Forelimb muscle (tissue), 1 donor: ENCODE results near the gene CACNA2D1. TPM values are rescaled to one million over a fixed set of nuclear protein-coding genes. Genes with fewer than 3 reads are reported as not detected.
"Not testable (repeated sequence)": the region's sequence is repeated elsewhere in the genome, so short reads cannot be mapped to it uniquely, and the experiment has no call there.

Source experiments
- DNase-seq: peaks from one replicate; pipeline ENCODE4 v3.0.0-alpha.2; 2013; ENCODE audit warnings: low read depth
- polyA plus RNA-seq: library from polyadenylated mRNA; unstranded; fragments of 120-200 nt; gene quantifications from one replicate; pipeline ENCODE4 v1.2.1, GENCODE V29; 2013; ENCODE audit not compliant: insufficient read length

CACNA2D1 gene
- polyA plus RNA-seq, 1 donor = 131 TPM

DNA sequence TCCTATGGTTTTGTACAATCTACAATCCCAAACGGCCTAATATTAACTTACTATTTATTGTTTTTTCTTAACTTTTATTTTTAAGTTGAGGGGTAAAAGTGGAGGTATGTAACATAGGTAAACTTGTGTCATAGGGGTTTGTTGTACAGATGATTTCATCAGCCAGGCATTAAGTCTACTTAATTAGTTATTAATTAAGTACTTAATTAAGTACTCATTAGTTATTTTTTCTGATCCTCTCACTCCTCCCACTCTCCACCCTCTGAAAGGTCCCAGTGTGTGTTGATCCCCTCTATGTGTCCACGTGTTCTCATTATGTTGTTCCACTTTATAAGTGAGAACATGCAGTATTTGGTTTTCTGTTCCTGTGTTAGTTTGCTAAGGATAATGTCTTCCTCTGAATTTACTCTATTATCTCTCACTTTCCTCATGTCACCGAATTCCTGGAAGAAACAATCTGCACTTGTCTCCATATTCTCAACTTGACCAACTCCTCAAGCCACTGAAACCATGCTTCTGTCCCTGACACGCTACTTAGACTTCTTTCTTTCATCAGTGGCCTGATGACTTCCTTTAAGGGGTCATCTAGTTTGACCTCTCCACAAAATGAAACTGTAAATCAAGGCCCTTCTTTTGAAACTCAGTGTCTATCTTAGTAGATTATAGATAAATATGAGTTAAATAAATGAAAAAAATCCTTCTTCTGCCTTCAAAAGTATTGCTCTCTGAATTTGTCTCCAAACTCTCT is 9.1 kb downstream of the CACNA2D1 start:
- DNase-seq = no peak

DNA sequence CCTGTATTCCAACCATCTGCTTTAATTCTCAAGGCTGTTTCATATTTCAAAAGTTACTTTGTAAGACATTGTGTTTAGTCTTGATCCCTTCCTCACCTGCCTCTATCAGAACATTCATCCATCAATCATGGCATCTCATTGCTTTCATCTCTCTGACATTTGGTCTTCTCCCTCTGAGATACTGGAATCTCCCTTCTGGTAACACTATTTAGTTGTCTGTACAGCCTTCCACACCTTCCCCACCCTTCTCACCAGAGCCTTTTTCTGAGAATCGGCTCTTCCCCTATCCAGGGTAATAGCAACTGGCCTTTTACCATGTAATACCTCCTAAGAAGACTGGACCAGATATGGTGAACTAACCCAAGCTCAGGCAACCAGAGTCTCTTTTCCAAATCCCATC is 10.1 kb downstream of the CACNA2D1 start:
- DNase-seq = no peak

DNA sequence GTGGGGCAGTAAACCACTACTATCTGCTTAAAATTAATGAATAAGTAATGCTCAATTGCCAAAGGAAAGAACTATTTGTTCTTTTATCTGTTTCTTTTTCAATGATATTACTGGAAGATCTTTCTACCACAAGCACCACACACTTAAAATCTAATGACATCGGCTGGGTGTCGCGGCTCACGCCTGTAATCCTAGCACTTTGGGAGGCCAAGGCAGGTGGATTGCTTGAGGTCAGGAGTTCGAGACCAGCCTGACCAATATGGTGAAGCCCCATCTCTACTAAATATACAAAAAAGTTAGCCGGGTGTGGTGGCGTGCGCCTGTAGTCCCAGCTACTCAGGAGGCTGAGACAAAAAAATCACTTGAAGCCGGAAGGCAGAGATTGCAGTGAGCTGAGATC is 10.8 kb downstream of the CACNA2D1 start:
- not testable (repeated sequence) for DNase-seq

DNA sequence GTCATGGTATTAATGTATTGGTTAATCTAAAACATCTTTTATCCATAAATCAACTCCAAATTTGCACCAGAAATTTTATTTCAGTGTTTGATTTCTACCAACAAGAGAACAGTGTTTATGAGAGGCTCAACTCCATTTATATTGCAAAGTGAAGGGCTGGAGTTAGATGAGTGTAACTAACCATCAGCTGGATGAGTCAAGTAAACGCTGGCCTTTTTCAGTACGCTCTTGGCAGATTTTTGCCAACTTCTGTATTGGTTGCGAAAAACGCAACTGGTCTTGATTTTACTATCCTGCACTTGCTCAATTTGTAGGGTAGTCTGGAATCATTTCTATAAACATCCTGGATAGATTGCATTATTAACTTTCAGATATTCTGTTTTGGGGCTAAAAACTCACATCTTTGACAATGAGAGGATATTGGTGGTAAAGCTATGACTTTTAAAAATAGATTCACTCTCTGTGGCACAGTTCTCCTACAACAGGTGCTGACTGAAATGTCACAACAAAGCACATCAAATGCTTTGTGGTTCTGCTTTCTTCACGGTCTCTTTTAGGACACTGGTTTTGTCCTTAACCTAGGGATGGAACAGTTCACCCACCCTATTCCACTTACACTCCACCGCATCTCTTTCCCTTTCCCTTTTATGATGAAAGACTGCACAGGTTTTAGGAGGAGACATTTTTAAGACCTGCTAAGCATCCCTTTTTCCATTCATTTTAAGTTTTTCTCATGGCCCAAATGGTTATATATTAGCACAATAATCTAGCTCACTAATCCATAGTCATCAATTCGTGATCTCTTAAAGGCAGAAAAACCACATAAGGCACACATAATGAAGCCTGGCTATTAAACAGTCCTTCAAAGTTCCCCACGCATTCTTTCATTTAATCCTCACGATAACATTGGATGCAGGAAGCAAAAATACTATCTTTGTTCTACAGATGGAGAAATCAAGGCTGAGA is 12.8 kb downstream of the CACNA2D1 start:
- no peak for DNase-seq

DNA sequence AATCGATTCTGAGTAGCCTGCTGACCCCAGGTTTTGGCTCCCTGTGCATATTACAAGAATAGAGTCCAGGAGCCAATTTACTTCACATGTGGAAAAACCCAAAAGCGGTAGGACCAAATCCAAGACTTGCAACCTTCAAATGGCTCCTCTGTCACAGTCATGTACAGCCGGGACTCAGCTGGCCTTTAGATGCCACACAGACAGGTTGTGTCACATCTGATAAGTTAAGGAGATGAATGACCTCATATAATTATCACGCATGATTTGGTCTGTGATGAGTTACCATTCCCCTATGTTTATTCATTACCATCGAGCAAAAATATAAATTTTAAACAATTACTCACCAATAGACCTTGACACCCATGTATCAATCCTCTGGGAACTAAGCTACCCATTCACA is 14.2 kb downstream of the CACNA2D1 start:
- DNase-seq = no peak

DNA sequence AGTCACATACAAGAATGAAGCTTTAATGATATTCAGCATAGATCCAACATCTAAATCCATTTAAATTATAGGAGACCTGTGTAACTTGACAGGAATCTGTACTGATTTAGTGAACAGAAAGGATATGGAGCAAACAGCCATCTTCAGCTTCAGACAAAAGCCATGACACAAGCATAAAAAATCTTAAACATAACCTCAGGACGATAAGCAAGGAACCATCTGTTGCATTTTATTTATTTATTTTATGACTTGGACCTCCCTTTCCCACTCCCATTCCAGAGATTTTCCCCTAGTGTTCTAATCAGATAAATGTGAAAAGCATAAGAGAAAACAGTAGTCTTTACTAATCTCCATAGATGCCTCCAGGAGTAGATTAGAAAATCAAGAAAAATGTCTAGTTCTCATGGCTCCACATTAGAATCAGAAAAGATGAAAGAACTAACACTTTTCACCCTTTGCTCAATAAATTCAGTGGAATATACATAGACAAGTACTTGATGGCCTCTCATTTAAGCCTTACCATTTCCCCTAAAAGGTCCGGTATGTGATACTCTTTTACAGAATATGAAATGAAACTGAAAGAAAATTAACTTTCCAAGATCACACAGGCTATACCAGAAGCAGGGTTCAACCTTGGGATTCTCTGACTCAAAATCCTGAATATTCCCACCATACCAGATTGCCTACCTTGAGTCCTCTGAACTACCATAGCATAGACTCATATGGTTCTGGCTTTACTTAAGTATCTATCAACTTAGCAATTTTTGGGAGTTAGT is 15.2 kb downstream of the CACNA2D1 start:
- DNase-seq = no peak

DNA sequence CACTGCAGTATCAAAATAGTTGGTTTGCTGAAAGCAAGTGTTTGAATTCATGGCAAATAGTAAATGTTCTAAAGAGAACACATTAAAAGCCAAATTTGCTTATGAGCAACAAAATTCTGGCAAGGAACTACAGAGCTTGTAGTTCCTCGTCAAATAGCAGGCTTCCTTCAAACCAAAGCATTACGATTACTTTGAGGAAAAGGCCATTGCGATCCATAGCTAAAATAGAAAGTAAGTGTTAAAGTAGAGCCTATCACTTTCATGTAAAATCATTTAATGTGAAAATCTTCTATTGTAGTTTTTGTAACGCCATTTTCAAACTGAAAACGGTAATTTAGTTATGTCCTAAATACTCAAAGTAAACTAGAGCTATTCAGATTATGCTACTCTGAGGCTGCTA is 20.1 kb downstream of the CACNA2D1 start:
- no peak for DNase-seq

DNA sequence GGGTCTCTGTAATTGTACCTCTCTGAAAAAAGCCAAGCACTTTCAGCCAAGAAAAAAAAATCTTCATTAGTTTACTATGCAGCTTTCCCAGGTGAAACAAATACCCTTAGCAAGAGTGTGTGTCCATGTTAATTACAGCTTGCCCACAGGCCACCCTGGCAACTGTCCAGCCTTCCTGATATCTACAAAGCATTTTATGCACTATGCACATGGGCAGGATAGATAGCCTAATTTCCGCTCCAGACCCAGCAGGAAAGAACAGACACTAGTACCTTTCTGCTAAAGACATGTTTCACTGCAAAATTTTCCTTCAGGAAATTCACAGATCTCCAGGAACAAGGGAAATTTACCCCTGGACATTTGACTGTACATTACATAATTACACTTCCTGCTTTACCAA is 24.4 kb downstream of the CACNA2D1 start:
- DNase-seq = no peak

DNA sequence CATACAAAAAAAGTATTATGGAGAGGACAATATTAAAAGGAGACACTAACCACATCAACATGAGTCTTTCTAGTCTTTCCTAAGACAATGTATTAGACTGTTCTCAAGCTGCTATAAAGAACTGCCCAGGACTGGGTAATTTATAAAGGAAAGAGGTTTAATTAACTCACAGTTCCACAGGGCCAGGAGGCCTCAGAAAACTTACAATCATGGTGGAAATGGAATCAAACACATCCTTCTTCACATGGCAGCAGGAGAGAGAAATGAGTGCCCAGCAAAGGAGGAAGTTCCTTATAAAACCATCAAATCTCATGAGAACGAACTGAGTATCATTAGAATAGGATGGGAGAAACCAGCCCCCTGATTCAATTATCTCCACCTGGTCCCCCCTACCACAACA is 25.7 kb downstream of the CACNA2D1 start:
- no peak for DNase-seq

DNA sequence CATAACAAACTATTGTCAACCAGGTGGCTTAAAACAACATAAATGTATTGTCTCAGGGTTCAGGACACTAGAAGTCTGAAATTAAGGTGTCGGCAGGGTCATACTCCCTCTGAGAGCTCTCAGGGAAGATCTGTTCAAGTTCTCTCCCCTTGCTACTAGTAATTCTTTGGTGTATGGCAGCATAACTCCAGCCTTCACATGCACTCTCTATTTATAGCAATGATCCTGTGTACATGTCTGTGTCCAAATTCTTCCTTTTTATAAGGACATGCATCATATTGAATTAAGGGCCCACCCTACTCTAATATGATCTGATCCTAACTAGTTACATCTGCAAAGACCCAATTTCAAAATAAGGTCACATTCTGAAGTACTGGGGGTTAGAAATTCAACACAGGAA is 27.2 kb downstream of the CACNA2D1 start:
- no peak for DNase-seq

DNA sequence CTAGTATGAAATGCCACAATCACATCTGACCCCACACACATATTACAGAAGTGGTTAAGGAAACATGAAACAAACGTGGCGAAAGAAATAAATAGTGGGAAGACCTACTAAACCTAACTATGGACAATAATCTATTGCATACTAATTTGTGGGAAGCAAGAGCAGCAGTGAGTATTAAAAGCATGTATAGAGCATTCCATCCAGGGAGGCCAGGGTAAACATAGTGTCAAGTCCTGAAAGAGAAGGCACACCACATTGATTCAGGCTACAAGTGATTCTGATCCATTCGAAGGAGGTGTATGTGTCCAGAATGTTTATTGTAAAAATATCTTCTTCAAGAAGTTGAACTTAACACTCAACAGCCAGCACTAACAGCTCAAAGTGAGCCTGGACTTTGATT is 29.2 kb downstream of the CACNA2D1 start:
- no peak for DNase-seq

DNA sequence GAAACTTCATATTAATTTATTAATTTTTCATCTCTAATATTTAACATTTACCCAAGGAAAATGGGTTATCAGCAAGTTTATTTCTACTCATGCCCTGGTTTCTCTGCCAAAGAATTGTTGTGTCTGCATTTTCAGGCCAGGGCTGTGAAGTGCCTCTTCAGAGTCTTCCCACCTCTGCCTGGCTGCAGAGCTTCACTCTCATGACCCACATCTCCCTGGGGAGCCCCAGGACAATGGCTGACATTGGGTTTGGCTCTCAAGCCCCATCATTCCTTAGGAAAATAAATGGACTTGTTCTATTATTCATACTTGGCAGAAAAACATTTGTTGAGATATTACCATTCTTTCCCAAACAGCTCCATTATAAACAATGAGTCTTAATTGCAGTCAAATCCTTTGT is 30.3 kb downstream of the CACNA2D1 start:
- no peak for DNase-seq

DNA sequence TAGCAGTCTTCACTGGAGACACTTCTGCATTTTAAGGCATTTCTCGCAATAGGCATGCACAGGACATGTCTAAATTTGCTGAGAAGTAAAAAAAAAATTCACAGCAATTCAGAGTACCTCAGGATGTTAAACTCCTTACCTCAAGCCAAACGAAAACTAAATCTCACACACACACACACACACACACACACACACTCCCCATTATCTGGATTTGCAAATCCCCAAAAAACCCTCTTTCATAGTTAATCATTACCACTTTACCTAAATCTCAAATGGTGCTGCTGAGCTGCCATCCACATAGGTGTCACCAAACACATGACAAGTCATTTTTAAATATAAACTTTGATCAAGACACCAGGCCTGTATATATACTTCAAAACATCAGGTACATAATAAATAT is 31.8 kb downstream of the CACNA2D1 start:
- DNase-seq = no peak

DNA sequence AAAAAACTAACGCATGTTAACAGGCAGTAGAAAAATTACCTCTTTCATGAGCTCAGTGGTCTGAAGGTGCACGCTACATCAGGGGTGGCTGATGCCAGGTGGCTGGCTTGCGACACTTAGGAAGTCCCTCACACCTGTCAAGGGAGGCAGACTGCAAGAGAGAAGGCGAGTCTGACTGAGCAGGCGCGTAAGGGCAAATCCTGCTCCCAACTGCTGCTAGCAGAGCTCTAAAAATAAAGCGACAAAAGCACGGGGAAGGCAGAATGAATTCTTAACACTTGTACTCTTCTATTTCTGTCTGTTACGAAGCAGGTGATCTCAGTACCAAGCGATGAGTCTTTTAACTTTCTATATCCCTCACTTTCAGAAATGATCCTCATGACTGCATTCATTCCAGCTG is 33.1 kb downstream of the CACNA2D1 start:
- no peak for DNase-seq

DNA sequence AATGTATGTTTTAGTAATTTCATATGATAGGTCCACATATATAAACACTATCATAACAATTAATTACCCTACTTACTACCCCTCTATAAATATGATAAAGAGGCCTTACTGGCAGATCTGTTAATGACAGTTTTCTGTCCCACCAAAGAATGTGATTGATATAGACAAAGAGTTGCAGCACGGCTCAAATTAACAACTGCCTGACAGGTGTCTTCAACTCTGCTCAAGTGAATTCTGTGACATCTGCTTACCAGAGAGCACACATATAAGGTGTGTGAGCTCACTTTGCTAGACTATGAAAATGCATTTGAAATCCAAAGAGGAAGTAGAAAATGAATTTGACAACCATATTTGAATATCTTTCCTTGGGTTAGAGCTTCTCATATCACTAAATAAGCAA is 36.6 kb downstream of the CACNA2D1 start:
- DNase-seq = no peak

DNA sequence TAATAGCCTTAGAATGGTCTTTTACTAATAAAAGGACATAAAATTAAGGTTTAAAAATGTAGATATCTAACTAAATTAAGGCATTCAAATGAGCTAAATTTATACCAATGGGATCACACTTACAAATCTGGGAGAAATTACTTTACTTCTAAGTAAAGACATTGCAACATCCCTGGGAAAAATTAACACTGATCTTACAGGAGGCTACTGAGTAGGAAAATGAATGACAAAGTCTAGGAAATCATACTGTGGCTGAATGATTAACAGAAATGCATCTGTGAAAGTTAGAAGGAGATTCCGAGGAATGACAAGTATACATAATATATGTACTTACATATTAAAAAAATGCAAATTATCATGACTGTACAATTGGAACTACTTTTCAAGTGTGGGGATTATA is 38.3 kb downstream of the CACNA2D1 start:
- DNase-seq = no peak

DNA sequence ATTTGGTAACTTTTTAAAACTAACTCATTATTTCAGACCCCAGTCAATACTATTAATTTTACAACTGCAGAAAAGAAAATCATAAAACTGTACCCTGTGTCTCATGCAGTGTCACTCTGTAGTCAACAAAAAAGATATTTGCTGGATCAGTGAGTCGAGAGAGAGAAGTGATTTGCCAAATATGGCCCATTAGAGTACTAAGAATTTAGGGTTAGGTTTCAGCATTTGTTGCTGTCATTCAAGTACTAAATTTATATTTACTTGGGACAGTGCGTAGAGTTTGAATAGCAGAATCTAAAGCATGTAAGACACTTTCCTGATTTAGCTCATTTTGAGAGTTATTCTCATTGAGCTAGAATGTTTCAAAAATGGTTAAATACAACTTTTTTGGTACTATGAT is 38.9 kb downstream of the CACNA2D1 start:
- DNase-seq = no peak

DNA sequence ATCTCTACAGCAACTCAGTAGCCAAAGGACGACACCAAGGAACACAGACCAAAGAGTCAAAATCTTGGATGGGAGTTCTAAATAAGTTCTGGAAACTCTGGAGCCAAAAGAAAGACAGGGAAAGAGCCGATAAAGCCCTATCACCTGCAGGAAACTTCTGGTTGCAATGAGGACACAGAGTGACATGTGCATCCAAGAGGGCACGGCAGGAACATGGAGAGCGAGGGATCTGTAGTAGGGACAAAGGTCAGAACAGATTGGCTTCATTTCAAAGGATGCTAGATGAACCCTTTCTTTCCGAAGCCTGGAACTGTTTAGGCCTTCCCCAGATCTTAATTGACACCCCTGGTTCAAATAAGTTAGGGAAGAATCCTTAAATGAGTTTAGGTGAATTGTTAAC is 39.5 kb downstream of the CACNA2D1 start:
- no peak for DNase-seq

DNA sequence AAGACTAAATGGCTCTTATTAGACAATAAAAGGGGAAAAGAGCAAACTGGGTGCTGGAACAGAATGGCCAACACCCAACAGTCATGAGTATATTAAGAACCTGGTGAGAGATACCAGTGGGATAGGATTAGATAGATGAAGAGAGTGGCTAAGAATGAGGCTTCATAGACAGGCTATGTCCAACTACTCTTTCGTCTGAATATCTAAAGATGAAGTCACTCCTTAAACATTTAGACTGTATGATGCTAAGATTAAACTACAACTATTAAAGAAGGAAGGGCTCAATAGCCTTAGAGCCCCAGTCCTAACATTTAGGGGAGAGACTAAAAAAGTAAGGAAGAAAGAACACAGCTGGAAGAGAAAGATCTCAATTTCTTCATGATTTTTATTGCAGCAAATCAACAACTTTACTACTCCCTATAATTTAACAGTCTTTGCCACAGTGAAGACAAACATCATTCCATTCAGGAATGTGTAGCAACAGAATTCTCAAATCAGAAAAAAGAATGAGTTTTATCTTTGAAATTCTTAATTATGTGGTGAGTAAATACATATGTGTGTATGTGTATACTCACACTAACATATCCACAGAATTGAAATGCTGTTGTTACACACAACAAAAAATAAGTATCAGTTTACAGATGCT is 45.6 kb downstream of the CACNA2D1 start:
- DNase-seq = no peak

DNA sequence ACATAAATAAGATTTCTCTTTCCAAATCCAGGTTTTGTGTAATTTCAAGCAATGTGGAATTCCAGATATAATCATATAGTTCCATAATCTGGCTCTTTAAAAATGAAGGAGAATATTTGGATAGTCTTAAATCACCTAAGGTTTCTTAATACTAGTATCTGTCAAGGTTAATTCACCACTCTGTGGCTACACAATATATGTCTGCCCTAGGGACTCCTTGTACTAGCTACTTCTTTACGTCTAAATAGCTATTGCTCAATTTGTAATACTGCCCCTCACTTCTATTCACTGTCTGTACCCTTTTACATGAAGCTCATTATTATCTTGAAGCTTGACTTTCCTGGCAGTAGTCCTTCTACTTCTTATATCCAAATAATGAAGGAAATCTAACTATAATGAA is 47.2 kb downstream of the CACNA2D1 start:
- no peak for DNase-seq

DNA sequence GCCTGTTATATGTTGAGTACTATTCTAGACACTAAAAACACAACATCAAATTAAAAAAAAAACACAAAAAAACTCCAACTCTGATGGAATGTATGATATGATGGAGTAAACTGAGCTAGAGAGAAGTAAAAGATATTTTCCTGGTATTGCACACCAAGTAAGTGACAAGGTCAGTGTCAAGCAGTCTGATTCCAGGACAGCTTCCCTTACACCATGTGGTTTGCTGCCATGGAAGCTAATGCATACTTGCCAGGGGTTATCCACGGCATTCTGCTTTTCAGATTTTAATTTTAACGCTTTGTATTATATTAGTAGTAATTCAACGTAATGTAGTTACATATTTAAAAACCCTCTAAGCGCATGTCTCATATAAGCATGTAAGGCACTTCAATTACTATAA is 48.4 kb downstream of the CACNA2D1 start:
- no peak for DNase-seq

DNA sequence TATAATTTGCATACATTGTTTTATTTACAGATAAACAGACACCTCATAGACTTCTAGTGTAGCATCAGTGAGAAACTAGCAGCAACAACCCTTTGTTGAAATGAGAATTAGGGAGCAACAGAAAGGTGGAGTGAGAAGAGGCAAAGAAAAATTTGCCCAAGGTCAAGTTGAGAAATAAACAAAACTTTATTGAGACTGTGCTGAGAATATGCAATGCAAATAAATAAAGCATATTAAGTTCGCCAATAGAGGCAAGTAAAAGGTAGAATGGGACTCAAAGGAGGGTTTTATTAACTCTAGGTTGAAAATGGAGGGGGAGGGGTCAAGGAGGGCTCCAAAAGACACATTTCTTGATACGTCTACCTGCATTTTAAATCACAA is 49.7 kb downstream of the CACNA2D1 start:
- DNase-seq = no peak
